Islet precursor cell (in vitro differentiated cells): ENCODE measurements around the gene SLC51B.
"Not testable (repeated sequence)": the region's sequence is repeated elsewhere in the genome, so short reads cannot be mapped to it uniquely, and the experiment has no call there.

Experiments used
- DNase-seq: peaks from one replicate; pipeline ENCODE4 v3.0.0-alpha.2; 2018

Gene SLC51B

GRCh38 chr15:65044724-65045481 lies at the start of gene SLC51B:
TSS of gene SLC51B (plus strand) at chr15:65045387. CDS start at chr15:65050005, 4,618 bp downstream.
- peak; percentile 48 for DNase-seq

GRCh38 chr15:64997066-64997465 lies 48.1 kb upstream of the SLC51B start:
- no peak for DNase-seq

- no peak for DNase-seq
These were observed 47.3 kb upstream of the SLC51B start for GRCh38 chr15:64997745-64998375.

- no peak for DNase-seq
These were observed 40.2 kb upstream of the SLC51B start for GRCh38 chr15:65004993-65005392.

- DNase-seq = peak; percentile 77
These were observed 38.3 kb upstream of the SLC51B start for GRCh38 chr15:65006876-65007275.

DNA sequence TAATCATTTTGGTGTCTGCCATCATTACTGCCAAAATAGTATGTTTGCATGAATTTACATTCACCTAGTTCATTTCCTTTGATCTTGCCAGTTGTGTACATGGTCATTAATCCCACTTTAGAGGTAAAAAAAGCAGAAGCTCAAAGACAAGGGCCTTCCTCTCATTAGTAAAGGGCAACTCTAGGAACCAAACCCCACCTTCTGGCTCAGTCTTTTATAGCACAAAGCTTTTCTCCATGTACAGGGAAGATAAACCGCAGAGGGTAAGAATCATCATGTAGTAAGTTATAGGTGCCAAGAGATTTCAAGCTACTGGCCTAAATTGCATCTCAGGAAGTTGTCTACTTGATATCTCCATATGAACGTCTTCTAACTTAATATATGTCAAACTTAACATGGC lies 36.2 kb upstream of the SLC51B start:
- DNase-seq = no peak

DNA sequence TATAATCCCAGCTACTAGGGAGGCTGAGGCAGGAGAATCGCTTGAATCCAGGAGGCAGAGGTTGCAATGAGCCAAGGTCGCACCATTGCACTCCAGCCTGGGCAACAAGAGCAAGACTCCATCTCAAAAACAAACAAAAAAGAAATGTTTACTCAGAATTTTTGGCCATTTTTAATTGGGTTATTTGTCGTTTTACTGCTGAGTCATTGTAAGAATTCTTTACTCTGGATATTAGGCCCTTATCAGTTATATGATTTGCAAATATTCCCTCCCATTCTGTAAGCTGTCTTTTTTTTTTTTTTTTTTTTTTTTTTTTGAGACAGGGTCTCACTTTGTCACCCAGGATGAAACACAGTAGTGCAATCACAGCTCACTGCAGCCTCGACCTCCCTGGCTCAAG lies 34.0 kb upstream of the SLC51B start:
- DNase-seq = not testable (repeated sequence)

GRCh38 chr15:65020419-65020818 lies 24.8 kb upstream of the SLC51B start:
- no peak for DNase-seq

DNA sequence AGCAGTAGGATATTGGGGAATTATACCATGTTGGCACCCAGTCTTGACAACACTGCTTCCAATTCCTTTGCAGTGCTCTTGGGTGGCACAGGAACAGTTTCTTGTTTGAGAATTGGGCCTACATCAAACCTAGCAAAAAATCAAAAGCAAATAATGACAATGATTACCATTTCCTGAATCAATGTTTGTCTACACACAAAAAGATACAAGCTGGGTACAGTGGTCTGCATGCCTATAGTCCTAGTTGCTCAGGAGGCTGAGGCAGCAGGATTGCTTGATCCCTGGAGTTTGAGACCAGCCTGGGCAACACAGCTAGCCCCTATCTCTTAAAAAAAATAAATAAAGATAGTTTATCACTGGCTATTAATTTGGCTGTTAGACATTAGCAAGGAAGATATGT lies 23.7 kb upstream of the SLC51B start:
- DNase-seq = no peak

DNA sequence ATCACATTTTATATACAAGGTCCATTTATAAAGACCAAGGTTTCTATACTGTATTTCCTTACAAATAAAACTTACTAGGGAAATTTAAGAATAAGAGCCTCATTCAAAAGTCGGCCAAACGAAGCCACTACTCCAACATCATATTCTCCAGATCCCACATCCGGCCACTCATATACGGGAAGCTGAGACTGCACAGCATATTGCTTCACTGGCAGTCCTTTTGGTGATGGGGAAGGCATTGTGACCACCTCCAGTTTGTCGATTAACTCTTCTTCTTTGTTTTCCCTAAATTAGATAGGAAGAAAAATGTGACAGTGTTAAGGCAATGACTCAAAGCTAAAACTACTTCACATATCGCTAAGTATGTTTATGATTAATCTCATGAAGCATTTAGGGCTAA lies 18.4 kb upstream of the SLC51B start:
- DNase-seq = no peak

- no peak for DNase-seq
These were observed 17.6 kb upstream of the SLC51B start for GRCh38 chr15:65027593-65027992.

- no peak for DNase-seq
These were observed 16.8 kb upstream of the SLC51B start for GRCh38 chr15:65028338-65028737.

- DNase-seq = peak; percentile 91
These were observed 16.1 kb upstream of the SLC51B start, which contains the start of gene MTFMT for GRCh38 chr15:65028921-65029735. TSS of gene MTFMT (minus strand) at chr15:65029639. CDS start at chr15:65029613, 26 bp downstream.

DNA sequence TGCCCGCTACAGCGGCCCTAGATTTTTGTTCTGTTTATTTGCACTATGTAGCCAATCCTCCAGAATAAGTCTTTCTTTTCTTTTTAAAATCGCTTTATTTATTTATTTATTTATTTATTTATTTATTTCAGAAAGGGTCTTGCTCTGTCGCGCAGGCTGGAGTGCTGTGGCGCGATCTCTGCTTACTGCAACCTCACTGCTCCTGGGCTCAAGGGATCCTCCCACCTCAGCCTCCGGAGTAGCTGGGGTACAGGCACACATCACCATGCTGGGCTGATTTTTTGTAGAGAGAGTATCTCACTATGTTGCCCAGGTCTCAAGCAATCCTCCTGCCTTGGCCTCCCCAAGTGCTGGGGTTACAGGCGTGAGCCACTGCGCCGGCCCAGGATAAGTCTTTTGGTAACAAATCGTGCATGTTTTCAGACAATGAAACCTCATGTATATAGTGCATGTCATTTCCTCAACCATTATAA lies 15.4 kb upstream of the SLC51B start:
- no peak for DNase-seq

DNA sequence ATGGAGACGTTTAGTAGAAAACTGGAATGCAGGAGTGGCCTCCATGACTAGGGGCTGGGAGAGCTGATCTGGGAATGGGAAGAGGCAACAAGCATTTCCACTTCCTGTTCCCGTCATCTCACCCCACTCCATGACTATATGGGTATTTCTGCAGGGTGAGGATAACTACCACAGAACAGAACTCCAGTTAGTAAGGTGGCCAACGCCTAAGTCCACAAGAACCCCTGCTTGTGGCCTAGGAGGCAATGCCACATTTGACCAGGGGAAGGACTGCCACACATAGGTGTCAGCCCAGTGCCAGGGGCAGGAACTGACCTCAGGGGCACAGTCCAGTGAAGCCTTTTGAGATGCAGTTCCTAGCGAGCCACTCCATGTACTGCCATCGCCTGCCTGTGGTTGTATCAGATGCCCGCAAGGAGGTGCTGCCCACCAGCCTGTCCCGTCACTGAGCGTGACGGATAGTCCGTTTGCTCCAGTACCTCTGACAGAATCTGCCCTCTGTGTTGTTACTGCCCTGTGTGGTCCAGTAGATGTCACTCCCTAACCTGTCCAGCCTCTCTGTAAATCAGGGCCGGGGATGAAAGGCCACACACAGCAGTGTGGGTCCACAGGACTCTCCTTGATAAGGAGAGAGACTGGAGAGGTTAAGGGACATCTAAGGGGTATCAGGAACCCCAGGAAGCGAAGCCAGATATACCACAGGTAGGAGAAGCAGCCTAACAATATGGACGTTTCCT lies 12.2 kb upstream of the SLC51B start:
- peak; percentile 96 for DNase-seq

DNA sequence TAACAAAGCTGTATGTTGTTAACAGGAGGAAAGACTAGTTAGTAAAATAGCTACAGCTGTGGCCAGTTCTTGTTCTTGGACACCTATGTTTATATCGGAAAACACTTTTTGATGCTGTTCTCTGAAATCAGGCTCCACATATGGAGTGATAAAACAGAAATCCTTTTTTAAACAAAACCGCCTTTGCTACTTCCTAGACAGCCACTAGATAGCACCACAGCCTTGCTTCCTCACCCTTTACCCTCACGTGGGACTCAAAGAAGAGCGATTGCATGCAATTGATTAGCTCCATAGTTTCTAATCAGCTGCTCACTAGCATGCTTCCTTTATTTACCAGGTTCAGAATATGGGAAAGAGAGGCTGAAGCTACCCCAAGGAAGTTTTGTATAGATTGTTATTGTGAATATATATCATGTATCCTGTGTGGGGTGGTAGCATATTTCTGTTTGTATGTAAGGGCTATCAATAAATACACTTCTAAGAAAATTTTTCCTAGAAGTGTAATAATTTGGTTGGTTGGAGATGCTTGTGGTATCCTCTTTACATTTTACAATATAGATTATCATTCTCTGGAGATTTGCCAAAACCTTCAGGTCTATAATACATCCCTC lies 11.4 kb upstream of the SLC51B start:
- DNase-seq = no peak

DNA sequence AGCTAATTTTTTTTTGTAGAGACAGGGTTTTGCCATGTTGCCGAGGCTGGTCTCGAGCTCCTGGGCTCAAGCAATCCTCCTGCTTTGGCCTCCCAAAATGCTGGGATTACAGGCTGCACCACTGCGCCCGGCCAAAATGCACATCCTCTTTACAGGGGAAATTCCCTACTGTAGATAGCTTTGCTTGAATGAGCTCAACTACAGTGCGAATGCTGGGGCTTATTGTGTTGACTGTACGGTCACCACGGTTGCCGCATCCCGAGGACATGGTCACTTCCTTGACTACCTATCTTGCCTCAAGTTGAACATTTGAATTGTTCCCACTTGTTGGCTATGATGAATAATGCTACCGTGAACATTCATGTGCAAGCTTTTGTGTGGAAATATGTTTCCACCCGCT lies 10.5 kb upstream of the SLC51B start:
- no peak for DNase-seq

GRCh38 chr15:65037309-65037708 lies 7.9 kb upstream of the SLC51B start:
- DNase-seq = no peak

- no peak for DNase-seq
These were observed 6.8 kb upstream of the SLC51B start for GRCh38 chr15:65038428-65038827.

GRCh38 chr15:65038836-65039235 lies 6.4 kb upstream of the SLC51B start:
- DNase-seq = no peak

GRCh38 chr15:65040461-65040860 lies 4.7 kb upstream of the SLC51B start:
- no peak for DNase-seq

DNA sequence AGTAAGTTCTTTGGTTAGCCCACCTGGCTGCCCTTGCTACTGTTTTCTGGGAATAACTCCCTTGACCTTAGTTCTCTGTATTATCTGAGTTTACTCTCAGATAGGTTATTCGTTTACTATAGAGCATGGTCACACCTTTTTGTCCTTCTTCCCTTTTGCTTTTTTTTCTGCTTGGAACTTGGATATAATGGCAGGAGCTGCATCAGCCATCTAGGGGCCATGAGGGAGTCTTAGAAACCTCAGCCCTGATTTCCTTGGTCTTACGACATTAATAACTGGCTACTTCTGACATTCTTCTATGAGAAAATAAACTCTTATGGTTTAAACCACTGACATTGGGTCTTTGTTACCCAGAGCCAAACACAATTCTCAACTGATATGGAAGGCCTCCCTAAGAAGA lies 3.4 kb upstream of the SLC51B start:
- no peak for DNase-seq
